ENCODE measurements around the gene CCNDBP1.
"Not testable (repeated sequence)": the region's sequence is repeated elsewhere in the genome, so short reads cannot be mapped to it uniquely, and the experiment has no call there.

DNA sequence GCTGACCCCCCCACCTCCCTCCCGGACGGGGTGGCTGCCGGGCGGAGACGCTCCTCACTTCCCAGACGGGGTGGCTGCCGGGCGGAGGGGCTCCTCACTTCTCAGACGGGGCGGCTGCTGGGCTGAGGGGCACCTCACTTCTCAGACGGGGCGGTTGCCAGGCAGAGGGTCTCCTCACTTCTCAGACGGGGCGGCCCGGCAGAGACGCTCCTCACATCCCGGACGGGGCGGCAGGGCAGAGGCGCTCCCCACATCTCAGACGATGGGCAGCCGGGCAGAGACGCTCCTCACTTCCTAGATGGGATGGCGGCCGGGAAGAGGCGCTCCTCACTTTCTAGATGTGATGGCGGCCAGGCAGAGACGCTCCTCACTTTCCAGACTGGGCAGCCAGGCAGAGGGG lies 17.9 kb upstream of the CCNDBP1 start:
- TF ChIP-seq CTCF (IDR thresholded peaks at IDR 0.05; ENCODE audit: low read depth, low read length, poor library complexity, severe bottlenecking); EZH2phosphoT487 (IDR thresholded peaks at IDR 0.05; ENCODE audit: borderline replicate concordance, low read length): not testable (repeated sequence)

Measured in DOHH2 (cell line).